Activated CD8-positive, alpha-beta memory T cell treated with anti-CD3 and anti-CD28 coated beads for 36 hours (primary cell): ENCODE results near the gene ZNF740. TPM values are rescaled to one million over a fixed set of nuclear protein-coding genes. Genes with fewer than 3 reads are reported as not detected.
"Not testable (repeated sequence)": the region's sequence is repeated elsewhere in the genome, so short reads cannot be mapped to it uniquely, and the experiment has no call there.

Source experiments
- CTCF ChIA-PET: fragments of 350-600 bp; sonication (Branson Sonifier 250); formaldehyde crosslinking; loops from one replicate; lab custom pipeline; 2021; ENCODE audit warnings: antibody characterized with exemption; lab: Charles Lee
- POLR2A ChIA-PET: fragments of 350-600 bp; sonication (Branson Sonifier 250); formaldehyde crosslinking; loops from one replicate; lab custom pipeline; 2021; ENCODE audit warnings: antibody characterized with exemption; lab: Charles Lee
- total RNA-seq, 2 experiments: library from RNA; stranded (reverse); gene quantifications; one replicate each; pipeline ENCODE4 v1.2.3, GENCODE V29; 2021

Gene ZNF740
- total RNA-seq, 2 experiments from 2014 or later = 44.1 to 45.9 TPM

DNA sequence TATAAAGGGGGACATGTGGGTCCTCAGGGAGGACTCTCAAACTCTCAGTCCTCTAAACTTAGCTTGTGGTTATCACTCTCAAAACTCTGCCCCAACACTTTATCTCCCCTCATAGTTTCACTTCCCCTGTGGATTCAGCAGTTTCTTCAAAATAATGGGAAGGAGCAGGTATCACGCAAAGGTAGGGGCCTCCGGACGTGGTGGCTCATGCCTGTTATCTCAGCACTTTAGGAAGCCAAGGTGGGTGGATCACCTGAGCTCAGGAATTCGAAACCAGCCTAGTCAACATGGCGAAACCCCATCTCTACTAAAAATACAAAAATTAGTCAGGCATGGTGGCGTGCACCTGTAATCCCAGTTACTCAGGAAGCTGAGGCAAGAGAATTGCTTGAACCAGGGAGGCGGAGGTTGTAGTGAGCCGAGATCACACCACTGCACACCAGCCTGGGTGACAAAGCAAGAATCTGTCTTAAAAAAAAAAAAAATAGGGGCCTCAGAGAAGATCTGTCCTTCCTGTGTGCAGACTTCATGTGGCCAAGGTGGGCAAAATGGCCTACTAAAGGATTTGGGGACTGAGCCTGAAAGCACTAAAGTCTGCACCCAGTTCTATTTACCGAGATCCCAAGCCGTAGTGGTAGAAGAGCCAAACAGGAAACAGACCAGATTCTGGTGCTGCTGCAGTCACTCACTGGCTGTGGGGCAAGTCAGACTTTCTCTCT, 20.1 kb downstream of the ZNF740 start:
- POLR2A ChIA-PET = interaction anchor here (1.0 to 1.6 kb wide), 2 partner anchors 9 to 20 kb away, joined by 3 to 4 read pairs; partner anchors contain the start of genes CSAD and ZNF740

GRCh38 chr12:53201177-53201541, 20.6 kb downstream of the ZNF740 start:
- CTCF ChIA-PET = interaction anchor here (0.7 to 4.9 kb wide), 5 partner anchors 10 to 120 kb away, joined by 3 to 19 read pairs (median 4); no protein-coding TSS in a partner anchor
- POLR2A ChIA-PET = no interaction called here

More for the DNA sequence above, 20.1 kb downstream of the ZNF740 start:
- CTCF ChIA-PET = interaction anchor here (1.0 to 4.9 kb wide), 4 partner anchors 11 to 94 kb away, joined by 3 to 19 read pairs (median 11); partner anchors contain the start of gene PFDN5

- ChIA-PET POLR2A (no interaction called here), CTCF (interaction anchor here (0.7 to 4.9 kb wide), 5 partner anchors 10 to 119 kb away, joined by 3 to 18 read pairs (median 4); no protein-coding TSS in a partner anchor)
Measured at GRCh38 chr12:53201639-53202038, 21.1 kb downstream of the ZNF740 start.

DNA sequence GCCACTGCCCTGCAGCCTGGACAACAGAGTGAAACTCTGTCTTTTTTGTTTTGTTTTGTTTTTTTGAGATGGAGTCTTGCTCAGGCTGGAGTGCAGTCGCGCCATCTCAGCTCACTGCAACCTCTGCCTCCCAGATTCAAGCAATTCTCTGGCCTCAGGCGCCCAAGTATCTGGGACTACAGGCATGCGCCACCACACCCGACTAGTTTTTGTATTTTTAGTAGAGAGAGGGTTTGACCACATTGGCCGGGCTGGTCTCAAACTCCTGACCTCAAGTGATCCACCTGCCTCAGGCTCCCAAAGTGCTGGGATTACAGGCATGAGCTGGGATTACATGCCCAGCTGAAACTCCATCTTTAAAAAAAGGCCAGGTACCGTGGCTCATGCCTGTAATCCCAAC, 21.8 kb downstream of the ZNF740 start:
- POLR2A ChIA-PET = not testable (repeated sequence)
- CTCF ChIA-PET = interaction anchor here (1.8 to 3.1 kb wide), 2 partner anchors 11 to 12 kb away, joined by 4 to 12 read pairs; no protein-coding TSS in a partner anchor

DNA sequence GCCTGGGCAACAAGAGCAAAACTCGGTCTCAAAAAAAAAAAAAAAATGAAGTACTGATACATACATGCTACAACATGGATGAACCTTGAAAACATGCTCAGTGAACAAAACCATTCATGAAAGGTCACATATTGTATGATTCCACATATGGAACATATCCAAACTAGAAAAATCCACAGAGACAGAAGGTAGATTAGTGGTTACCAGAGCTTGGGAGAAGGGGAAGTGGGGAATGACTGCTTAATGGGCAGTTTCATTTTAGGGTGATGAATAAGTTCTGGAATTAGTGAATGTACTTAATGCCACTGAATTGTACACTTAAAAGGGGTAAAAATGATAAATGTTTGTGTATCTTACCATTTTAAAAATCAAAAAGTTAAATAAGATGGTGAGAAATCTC, 23.8 kb downstream of the ZNF740 start:
- ChIA-PET POLR2A (interaction anchor here (1.5 kb wide), 1 partner anchor 91 kb away, joined by 5 read pairs; the partner anchor contains the start of gene PFDN5), CTCF (interaction anchor here (0.7 to 3.1 kb wide), 5 partner anchors 9 to 117 kb away, joined by 3 to 12 read pairs (median 6); partner anchors contain the start of gene AAAS)

DNA sequence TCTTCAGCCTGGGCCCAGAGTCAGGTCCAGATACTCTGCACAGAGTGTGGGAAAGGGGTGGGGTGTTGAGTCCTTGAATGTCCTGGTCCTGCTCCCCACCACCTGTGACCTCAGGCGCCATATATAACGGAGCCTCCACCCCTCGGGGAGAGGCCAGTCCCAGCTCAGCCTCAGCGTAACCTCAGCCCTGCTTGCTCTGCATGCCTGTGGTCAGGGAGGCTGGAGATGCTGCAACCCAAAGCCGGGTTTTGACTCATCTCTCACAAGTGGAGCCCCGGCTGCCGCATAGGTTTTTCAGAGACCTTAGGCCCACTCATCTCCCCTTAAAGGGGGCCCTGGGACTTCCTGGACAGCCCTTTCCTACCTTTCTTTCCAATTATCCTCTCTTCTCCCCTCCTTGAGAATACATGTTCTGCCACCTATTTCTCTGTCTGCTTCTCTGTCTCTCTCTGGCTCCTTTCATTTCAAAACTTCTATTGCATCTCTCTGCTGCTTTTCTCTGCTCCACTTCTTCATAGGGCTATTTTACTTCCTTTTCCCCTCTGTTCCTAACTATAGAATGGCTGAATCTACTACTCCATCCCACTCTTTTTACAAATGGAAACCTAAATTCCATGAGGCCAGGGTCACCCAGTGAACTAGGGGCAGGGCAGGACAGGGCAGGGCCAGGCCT, 25.4 kb downstream of the ZNF740 start:
- CTCF ChIA-PET = interaction anchor here (1.0 to 2.7 kb wide), 5 partner anchors 14 to 73 kb away, joined by 3 to 11 read pairs (median 6); a partner anchor contains a TSS
- POLR2A ChIA-PET = interaction anchor here (0.5 to 1.9 kb wide), 5 partner anchors 14 to 139 kb away, joined by 3 to 10 read pairs (median 4); partner anchors contain the start of genes CSAD and ZNF740

DNA sequence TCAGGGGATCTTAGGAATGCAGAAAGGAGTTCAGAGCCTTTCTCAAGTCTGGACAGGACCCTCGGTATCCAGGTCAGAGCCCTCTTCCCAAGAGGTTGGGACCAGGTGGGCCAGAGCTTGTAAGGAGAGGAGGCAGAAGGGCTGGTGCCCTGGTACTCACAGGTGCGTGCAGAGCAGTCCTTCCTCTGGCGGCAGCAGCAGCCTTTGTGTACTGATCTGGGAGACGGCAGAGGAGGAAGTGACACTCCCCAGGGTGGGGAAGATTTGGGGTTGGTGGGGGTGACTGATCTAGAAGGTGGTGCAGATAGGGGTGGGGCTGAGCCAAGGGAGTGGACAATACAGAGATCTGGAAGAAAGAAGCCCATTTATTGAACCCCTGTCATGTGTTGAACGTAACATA, 26.5 kb downstream of the ZNF740 start, which contains the start of gene ITGB7:
Gene ITGB7, minus strand, starts transcription at position 210 of the 400 bp plus-strand sequence. CDS start 6,808 bp downstream, outside the sequence.
- POLR2A ChIA-PET = interaction anchor here (0.6 to 2.2 kb wide), 2 partner anchors 26 to 48 kb away, joined by 3 to 21 read pairs; partner anchors contain the start of genes CSAD and ZNF740
- CTCF ChIA-PET = interaction anchor here (0.5 to 3.1 kb wide), 8 partner anchors 12 to 142 kb away, joined by 3 to 11 read pairs (median 4); partner anchors contain the start of gene AAAS

DNA sequence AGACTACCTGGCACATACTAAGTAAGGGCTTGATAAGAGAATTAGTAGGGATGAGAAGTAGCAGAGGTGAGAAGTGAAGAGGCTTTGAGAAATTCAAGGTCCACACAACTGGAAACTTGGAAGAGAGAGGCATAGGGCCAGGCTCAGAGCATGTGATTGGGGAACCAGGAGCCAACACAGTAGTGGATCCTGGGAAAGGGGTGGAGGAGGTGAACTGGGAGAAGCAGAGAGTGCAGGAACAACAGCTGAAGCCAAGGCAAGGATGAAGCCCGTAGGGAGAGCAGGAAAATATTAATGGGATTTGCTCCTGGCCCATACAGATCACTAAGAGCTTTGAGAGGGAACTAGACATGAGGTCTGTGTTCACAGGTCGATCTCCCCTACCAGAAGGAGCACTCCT, 27.9 kb downstream of the ZNF740 start:
- ChIA-PET POLR2A (interaction anchor here (1.0 to 2.2 kb wide), 2 partner anchors 28 to 87 kb away, joined by 4 to 21 read pairs; partner anchors contain the start of genes CSAD, PFDN5 and ZNF740), CTCF (interaction anchor here (0.8 to 6.9 kb wide), 10 partner anchors 11 to 137 kb away, joined by 3 to 49 read pairs (median 4); partner anchors contain the start of gene AAAS)

DNA sequence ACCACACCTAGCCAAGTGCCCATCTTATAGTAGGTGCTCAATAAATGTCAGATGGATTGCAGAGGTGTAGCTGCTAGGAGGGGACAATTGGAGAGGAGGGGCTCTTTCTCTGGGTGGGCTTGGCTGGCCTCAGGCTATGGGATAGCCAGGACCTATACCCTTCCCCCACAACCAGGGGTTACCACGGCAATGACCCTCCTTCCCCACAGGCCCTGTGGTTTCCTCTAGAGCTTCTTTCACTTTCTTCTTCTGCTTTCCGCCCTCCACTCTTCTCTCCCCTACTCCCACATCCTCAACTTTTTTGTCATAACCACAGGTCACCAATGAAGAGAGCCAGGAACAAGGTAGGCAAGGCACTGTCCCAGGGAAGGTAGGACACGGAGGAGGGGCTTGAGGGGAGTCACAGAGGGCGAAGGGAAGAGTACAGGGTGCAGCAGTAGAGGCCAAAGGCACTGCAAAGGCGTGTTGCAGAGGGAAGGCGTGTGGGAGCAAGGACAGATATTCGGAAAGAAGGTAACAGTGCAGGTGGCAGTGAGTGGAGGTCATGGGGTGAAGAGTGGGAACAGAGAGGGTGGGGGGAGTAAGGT, 28.4 kb downstream of the ZNF740 start:
- ChIA-PET POLR2A (interaction anchor here (1.0 to 1.5 kb wide), 2 partner anchors 11 to 86 kb away, joined by 4 read pairs; partner anchors contain the start of gene PFDN5), CTCF (interaction anchor here (0.8 to 6.9 kb wide), 9 partner anchors 11 to 112 kb away, joined by 3 to 49 read pairs (median 3); partner anchors contain the start of gene AAAS)

GRCh38 chr12:53210843-53211242, 30.3 kb downstream of the ZNF740 start:
- ChIA-PET CTCF (interaction anchor here (0.5 to 12.0 kb wide), 14 partner anchors 9 to 134 kb away, joined by 3 to 107 read pairs (median 6); partner anchors contain the start of genes AAAS, CSAD, ESPL1 and PFDN5), POLR2A (interaction anchor here (1.5 kb wide), 1 partner anchor 9 kb away, joined by 4 read pairs; no protein-coding TSS in a partner anchor)

- CTCF ChIA-PET = interaction anchor here (0.5 to 12.0 kb wide), 22 partner anchors 9 to 352 kb away, joined by 3 to 107 read pairs (median 8); partner anchors contain the start of genes AAAS, CSAD, ESPL1 and MYG1
- POLR2A ChIA-PET = interaction anchor here (1.0 kb wide), 1 partner anchor 26 kb away, joined by 3 read pairs; no protein-coding TSS in a partner anchor
Measured at GRCh38 chr12:53211476-53212381, 31.2 kb downstream of the ZNF740 start.

- ChIA-PET CTCF (interaction anchor here (0.7 to 12.0 kb wide), 26 partner anchors 7 to 123 kb away, joined by 3 to 107 read pairs (median 14); partner anchors contain the start of genes AAAS, CSAD, ESPL1 and MYG1), POLR2A (interaction anchor here (0.6 kb wide), 1 partner anchor 34 kb away, joined by 4 read pairs; no protein-coding TSS in a partner anchor)
Measured at GRCh38 chr12:53212931-53213330, 32.4 kb downstream of the ZNF740 start.

- POLR2A ChIA-PET = interaction anchor here (0.6 kb wide), 2 partner anchors 34 to 143 kb away, joined by 3 to 4 read pairs; no protein-coding TSS in a partner anchor
- CTCF ChIA-PET = interaction anchor here (0.6 to 12.0 kb wide), 40 partner anchors 7 to 133 kb away, joined by 3 to 107 read pairs (median 5); partner anchors contain the start of genes AAAS, CSAD, ESPL1 and MYG1
Measured at GRCh38 chr12:53213348-53213747, 32.8 kb downstream of the ZNF740 start.

DNA sequence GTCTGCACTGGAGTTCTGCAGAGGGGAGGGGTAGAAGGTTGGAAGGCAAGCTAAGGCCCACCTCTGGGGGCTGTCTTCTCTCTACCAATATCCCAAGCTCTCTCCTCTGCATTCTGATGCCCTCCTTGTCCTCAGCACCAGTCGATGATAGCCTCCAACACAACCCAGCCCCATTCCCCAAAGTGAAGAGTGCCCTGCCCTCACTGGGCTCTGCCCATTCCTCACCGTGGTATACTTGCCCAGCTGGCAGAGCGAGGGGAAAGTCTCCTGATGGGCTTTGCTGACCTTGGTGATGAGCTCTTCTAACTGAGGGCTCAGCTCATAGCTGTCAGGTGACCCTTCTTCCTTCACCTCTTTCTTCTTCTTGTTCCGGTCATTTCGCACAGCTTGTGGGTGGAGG, 33.7 kb downstream of the ZNF740 start:
- POLR2A ChIA-PET = interaction anchor here (0.9 kb wide), 1 partner anchor 63 kb away, joined by 3 read pairs; no protein-coding TSS in a partner anchor
- CTCF ChIA-PET = interaction anchor here (0.7 to 12.0 kb wide), 25 partner anchors 11 to 134 kb away, joined by 3 to 107 read pairs (median 11); partner anchors contain the start of genes AAAS, CSAD, ESPL1 and MYG1

DNA sequence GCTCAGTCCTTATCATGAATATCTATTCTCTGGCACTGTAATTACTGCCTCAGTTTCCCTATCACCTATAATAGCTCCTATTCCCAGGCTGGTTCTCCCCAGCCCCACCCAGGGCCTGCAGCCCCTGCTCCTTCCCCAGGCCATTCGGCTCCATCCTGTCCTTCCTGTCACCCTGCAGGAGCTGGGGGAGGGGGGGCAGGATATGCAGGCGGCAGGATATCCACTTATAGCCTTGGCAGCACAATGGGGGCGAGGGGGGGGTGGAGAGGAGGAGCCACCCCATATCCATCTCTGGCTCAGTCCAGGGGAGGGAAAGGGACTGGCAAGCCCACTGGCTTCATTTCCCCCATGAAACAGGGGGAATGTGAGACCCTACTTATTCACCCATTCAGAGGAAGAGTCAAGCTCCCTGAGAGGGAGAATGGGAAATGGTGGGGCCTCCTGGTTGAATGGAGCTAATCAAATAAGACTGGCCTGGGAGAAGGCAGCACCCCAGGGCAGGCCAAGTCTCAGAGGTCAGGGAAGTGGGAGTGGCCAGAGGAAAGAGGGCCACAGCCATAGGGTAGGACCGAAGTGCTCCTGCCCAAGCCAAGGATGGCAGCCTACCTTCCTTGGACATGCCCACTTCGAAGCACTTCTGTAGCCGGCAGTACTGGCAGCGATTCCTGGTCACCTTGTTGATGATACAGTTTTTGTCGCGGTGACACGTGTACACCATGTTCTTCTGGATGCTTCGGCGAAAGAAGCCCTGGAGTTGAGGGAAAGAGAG, 34.3 kb downstream of the ZNF740 start:
- ChIA-PET POLR2A (interaction anchor here (0.9 kb wide), 1 partner anchor 62 kb away, joined by 3 read pairs; no protein-coding TSS in a partner anchor), CTCF (interaction anchor here (1.0 to 12.0 kb wide), 16 partner anchors 11 to 130 kb away, joined by 3 to 107 read pairs (median 20); partner anchors contain the start of genes AAAS, ESPL1 and MYG1)
